CD4-positive, alpha-beta T cell treated with Interleukin-15 for 1 hour (primary cell): ENCODE measurements around the gene SEPTIN3.
A peak's percentile ranks its signal among the peaks of the same experiment; 100 is the strongest.

Source experiments
- DNase-seq: peaks from one replicate; pipeline ENCODE4 v3.0.0-alpha.2; 2020

Gene SEPTIN3

DNA sequence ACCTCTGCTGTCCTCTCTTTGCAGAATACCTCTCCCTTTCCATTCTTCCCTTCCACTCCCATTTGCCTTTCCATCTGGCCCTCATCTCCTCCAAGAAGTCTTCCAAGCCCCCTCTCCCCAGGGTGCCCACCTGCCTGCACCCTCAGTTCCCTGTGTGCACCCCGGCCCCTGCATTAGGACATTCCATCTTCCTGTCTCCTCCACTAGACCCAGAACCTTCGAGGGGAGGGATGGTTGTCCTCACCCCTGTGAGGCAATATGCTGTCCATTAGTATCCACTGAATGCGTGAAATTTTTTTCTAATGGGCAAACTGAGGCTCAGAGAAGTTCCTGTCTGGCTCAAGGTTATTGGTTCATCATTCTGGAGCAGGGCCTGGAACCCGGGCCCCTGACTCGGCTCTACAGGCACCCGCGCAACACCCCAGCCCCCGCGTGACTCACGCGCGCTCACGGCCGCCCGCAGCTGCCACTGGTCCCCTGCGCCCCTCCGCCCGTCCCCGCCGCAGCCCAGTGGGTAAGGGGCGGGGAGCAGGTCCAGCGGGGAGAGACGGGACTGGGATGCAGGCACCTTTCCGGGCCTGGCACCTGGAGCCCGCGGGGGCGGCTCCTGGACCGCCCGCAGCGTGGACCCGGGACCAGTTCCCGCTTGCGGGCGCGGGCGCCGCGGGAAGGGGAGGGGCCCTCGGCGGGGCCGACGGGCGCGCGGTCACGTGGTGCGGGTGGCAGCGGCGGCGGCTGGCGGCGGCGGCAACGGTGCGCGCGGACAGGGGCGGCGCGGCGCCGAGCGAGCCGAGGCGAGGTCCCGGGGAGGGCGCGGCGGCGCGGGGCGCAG, 7.0 kb downstream of the SEPTIN3 start:
- DNase-seq = peak; percentile 20

DNA sequence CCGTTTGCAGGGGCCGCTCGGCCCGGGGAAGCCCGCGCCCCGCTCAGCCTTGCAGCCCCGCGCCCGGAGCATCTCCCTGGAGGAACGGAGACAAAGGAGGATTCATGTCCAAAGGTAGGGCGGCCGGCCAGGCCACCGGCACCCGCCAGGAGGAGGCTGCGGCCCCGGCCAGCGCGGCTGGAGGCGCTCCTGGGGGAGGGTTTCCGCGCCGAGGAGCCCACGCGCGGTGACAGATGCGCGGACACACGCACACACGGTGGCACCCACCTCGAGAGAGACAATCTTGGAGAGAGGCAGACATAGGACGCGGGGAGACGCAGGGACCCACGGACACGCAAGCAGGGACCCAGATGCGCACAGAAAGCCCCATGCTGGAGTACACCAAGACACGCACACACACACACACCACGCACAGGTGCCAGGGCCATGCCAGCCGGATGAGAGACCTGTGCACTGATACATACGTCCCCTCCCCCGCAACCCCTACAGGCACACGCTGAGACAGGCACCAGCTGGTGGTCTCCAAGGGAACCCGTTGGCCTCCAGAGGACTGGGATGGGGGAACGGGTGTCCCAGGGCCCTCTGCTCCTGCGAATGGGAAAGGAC, 7.8 kb downstream of the SEPTIN3 start:
- no peak for DNase-seq

DNA sequence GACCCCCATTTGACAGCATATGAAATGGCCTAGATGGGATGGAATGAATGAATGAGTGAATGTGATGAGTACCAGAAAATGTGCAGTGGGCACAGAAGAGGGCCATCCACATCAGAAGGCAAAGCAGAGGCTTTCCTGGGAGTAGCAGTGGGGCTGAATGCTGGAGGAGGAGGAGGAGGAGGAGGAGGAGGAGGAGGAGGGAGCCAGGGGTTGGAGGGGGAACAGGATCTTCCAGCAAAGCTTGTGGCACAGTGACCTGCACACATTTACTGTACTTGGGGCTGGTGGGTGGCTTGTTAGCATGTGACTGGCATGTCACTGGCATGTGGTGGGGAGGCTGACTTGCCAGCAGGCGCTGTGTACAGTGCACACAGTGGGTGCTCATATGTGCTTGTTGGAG, 9.5 kb downstream of the SEPTIN3 start:
- DNase-seq = no peak

DNA sequence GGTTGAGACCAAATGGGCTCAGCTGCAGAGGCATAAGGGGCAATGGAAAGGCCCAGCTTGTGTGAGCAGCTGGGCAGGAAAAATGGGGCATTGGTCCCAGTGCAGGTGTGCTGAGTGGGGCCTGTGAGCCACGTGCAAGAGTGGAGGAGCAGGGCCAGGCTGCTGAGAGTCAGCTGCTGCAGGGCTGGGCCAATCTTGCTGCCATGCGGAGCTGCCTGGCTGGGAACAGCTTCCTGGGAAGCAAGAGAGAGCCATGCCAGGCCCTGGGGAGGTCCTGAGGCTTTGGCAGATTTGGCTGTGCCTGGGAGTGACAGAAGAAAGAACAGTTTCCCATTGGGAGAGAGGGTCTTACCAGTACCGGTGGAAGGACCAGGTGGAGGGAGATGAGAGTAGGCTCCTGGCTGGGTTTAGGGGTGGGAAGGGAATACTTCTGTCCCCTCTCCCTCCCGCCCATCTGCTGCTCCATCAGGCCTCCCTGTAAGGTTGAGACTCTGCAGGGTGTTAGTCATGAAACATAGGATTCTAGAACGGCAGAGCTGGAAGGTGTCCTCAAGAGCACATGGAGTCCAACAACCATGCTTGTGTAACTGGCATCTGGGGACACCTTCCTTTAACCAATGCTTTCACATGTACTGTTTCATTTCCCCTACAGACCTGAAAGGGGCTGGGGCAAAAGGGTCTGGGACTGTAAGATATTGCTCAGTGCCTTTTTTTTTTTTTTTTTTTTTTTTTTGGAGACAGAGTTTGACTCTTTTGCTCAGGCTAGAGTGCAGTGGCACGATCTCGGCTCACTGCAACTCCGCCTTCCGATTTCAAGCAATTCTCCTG, 10.4 kb downstream of the SEPTIN3 start:
- DNase-seq = no peak

DNA sequence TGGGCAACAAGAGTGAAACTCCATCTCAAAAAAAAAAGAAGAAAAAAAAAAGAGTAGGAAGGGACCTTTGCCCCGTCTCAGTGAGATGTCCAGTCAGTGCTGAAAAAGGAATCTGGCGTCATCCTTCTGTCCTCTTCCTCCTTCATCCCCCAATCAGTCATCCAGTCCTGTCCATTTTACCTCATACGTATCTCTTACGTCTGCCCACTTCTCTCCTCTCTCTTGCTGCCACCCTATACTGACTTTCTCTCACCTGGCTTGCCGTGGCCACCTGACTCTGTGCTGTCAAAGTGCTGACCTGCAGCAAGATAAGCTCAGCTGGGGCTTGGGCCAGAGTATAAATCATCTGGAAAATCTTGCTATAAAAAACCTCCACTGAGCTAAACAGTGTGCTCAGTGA, 13.6 kb downstream of the SEPTIN3 start:
- DNase-seq = no peak

DNA sequence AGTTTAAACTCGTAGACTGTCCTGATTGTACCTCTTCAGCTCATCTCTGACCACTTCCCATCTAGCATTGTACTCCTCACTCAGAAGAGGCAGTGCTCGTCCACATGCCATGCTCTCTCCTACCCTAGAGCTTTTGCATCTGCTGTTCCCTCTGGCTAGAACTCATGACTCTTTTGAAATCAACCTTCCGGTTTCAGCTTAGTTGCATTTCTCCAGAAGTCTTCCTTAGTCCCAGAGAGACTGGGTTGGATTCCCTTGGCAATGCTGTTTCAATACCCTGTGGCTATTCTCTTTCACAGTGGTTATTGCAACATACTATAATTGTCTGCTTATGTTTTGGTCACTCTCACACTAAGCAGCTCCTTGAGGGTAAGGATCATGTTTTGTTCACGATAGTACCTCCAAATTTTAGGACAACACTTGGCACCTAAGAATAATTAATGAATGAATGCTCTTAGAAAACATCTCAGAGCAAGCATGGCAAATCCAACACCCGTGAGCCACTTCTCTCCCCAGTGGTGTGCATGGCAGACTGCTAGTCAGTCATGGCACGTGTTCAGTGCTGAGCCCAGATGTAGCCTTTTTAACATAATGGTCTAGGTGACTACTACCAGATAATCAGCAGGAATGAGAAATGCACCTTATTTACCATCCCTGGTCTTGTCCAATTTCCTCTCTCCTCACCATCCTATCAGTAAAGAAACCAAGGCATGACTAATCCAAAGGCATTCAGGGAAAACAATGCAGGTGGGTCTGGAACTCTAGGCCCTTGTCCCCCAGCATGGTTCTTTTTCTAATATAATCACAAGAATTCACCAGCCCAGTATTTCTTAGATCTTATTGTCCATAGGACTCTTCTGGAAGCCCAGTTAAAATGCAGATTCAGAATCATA, 14.5 kb downstream of the SEPTIN3 start:
- no peak for DNase-seq

DNA sequence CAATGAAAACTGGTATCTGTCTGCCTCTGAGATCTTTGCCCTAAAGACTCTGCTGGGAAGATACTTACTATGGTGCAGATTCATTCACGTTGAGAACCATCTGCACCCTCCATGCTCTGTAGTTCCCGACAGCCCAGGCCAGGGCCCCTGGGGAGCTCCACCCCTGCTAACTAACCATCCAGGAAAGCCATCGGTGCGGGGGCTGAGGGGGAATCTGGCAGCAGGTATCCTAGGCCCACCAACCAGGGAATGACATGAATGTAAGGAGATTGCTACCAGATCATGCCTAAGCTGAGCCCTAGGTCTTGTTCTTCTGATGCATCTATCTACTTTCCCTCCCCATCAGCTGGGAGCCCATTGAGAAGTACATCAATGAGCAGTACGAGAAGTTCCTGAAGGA, 18.0 kb downstream of the SEPTIN3 start:
- no peak for DNase-seq

DNA sequence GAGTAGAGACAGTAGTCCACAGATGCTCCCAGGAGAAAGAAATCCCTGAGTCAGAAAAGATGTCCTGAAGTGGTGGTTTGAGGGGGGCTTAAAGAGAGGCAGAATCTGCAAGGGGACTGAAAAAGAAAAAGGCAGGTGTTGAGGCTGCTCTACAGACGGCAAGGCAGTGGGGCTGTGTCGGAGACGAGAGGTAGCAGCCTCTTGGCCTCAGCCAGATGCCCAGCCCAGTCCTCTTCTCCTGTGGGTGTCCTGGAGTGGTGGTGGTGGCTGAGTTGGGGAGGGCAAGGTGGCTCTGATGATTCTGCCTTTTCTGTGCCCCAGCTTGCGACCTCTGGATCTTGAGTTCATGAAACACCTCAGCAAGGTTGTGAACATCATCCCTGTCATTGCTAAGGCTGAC, 20.0 kb downstream of the SEPTIN3 start:
- DNase-seq = no peak

DNA sequence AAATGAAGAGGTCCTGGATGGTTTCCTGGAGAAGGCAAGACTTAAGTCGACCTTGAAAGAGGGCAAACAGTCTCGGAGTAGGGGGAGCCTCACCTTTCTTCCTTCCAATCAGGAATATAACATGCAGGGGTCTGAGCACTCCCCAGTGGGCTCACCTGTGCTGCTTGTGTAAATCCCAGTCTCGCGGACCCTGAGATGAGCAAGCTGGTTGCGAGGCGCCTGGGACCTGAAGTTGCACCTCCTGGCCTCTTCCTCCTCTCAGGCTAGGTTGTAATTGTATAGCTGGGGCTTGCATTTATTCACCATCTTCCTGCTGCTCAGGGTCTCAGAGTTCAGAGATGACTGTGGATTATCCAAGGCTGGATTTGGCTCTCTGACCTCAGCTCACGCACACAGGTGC, 21.9 kb downstream of the SEPTIN3 start:
- DNase-seq = no peak

DNA sequence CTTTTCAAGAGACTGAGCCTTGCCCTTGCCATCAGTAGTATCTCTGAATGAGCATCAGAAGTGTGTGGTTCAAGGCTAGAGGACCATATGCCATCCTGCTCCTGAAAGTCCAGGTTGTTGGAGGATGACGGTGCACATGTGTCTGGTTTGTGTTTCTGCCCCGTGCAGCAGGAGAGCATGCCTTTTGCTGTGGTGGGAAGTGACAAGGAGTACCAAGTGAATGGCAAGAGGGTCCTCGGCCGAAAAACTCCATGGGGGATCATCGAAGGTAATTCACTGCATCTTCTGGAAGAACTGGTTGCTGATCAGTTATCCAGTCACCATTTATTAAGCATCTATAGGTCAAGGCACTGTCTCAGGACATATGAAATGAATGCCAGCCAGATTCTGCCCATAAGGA, 23.3 kb downstream of the SEPTIN3 start:
- no peak for DNase-seq

DNA sequence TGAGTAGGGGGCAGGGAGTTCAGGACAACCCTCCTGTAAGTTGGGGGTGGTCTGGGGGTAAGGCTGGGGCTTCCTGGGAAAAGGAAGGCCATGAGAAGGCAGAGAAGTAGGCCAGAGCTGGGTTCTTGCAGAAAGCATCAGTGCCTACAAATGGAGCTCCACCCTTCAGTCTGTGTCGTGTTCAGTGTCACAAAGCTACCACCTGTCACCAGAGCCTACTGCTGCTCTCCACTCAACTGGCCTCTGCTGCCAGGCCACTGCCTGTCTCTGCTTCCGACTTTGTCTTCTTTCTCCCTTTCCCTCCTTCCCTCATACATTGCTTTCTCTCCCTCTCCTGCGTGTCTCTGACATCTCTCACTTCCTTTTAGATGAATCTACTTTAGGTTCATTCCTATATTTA, 26.0 kb downstream of the SEPTIN3 start:
- DNase-seq = no peak

DNA sequence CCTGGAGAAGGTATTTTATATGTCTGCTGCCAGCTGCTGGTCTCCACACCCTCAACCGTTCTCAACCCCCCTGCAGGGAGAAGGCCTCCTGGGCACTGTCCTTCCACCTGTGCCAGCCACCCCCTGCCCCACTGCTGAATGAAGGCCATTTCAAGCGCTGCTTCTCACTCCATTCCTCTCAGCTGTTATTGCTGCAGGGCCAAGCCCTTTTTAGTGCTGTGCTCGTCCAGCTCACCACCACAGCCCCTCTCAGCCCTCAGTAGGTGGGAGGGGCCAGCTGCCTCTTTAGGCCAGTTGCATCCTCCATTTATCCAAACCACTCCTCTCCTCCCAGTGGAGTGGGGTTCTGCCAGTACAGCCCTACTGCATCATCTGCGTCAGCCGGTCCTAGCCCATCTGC, 27.6 kb downstream of the SEPTIN3 start:
- DNase-seq = no peak

DNA sequence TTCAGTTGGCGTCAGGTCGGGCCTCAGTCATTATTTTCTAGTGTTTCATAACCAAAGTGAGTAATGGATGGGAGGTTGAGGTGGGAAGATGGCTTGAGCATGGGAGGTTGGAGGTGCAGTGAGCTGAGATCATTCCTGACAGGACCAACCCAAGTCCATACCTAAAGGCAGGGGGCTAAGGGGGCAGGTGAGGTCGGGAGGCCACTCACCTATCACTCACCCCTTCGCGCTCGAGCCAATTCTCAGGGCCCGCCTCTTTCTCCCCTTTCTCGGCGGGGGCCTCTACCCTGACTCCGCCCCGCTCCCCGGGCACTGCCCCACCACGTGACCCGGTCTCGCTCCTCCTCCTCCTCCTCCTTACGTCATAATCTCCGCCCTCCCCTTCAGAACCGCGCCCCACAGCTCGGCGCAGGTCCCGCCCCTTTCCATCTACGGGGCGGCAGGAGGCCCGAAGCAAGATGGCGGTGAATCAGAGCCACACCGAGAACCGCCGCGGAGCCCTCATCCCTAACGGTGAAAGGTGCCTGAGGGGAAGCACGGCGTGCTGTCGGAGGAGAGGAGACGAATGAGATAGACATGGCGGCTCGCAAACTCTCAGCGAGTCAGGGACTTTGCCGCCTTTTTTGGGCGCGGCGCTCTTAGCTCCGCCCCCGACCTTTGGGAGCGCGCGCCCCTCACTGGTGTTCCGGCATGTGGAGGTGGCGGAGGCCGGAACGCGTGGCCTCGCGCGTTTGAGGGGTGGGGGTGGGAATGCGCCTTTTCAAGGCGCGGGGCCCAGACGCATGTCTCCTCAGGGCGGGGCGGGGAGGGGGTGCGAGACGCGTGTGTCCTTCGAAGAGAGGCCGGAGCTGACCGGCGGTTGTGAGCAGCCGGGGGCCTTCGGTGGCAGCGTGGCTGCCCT, 29.4 kb downstream of the SEPTIN3 start, which contains the start of gene WBP2NL:
WBP2NL (plus strand) TSS at position 428 of the 901 bp plus-strand sequence; CDS start at position 459, 31 bp downstream.
- peak; percentile 94 for DNase-seq

DNA sequence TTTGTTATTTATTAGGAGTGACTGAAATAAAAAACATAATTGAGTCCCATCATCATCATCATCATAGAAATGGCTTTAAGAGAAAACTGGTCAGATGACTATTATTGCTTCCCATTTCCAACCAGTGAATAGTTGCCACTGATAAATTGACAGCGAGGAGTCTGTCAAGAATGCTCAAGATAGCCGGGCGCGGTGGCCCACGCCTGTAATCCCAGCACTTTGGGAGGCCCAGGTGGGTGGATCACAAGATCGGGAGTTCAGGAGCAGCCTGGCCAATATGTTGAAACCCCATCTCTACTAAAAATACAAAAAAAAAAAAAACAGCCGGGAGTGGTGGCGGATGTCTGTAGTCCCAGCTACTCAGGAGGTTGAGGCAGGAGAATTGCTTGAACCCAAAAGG, 31.2 kb downstream of the SEPTIN3 start:
- no peak for DNase-seq

DNA sequence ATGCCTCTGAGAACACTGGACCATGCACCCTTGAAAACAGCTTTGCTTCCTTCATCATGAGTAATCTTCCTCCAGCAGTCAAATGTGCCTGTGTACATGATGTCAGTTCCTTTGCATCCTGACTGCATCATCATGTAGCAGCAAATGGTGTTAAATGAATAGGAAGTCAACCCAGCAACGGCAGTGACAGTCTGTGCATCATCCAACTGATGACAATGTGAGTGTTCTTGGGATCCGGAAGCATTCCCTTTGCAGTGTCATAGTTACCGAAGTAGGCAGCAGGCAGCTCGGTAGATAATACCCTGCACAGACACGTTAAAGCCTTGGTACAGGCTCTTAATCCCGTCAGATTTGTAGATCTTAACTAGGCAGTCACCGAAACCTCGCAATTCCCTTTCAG, 31.9 kb downstream of the SEPTIN3 start:
- DNase-seq = no peak

DNA sequence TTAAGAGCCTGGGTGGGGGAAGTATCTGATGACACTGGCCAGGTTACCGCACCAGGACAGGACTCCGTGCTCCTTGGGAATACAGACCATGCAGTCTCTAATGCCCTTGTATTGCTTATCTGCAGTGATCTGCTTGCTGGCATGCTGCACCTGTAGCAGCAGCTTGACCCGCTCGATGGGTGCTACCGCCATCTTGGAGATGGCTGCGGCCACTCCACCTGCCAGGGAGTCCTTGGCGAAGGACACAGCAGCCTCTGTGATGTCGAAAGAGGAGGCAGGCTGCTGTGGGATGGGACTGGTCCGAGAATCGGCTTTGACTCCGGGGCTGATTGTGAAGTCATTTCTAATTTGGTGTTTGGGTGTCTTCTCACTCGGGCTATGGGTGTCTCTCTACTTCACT, 32.5 kb downstream of the SEPTIN3 start:
- DNase-seq = no peak

DNA sequence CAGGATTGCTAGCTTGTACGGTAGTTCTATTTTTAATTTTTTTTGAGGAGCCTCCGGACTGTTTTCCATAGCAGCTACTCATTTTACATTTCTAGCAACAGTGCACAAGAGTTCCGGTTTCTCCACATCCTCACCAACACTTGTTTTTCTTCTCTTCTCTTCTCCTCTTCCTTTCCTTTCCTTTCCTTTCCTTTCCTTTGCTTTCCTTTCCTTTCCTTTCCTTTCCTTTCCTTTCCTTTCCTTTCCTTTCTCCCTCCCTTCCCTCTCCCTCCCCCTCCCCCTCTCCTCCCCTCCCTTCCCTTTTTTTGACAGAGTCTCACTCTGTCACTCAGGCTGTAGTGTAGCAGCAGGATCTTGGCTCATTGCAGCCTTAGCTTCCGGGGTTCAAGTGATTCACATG, 38.7 kb downstream of the SEPTIN3 start:
- no peak for DNase-seq

DNA sequence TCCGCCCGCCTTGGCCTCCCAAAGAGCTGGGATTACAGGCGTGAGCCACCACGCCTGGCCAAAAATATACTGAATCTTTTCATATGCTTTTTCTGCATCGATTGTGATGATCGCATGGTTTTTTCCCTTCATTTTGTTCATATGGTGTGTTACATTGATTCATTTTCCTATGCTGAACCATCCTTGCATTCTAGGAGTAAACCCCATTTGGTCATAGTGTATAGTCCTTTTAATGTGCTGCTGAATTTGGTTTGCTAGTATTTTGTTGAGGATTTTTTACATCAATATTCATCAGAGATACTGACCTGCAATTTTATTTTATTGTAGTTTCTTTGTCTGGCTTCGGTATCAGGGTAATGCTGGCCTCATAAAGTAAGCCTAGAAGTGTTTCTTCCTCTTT, 41.5 kb downstream of the SEPTIN3 start:
- DNase-seq = no peak

DNA sequence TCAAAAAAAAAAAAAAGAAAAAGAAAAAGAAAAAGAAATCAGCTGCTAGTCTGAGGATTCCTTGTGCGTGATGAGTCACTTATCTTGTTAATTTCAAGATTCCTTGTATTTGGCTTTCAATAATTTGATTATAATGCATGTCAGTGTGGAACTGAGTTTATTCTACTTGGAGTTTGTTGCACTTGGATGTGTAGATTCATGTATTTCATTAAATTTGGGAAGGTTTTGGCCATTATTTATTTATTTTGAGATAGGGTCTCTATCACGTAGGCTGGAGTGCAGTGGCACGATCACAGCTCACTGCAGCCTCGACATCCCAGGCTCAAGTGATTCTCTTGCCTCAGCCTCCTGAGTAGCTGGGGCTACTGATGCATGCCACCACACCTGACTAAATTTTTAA, 44.1 kb downstream of the SEPTIN3 start:
- no peak for DNase-seq

DNA sequence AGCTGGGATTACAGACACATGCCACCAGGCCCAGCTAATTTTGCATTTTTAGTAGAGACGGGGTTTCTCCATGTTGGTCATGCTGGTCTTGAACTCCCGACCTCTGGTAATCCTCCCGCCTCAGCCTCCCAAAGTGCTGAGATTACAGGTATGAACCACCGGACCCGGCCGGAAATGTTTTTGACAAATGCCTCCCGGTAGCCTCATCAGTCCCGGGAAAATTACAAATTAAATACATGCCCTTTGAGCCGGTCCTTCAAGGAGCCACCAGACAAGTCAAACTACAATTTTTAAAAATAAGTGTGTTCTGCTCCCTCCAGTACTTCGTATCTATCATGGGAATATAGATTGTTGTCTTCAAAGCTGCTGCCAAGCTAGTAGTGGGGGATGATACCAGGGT, 46.9 kb downstream of the SEPTIN3 start:
- no peak for DNase-seq

DNA sequence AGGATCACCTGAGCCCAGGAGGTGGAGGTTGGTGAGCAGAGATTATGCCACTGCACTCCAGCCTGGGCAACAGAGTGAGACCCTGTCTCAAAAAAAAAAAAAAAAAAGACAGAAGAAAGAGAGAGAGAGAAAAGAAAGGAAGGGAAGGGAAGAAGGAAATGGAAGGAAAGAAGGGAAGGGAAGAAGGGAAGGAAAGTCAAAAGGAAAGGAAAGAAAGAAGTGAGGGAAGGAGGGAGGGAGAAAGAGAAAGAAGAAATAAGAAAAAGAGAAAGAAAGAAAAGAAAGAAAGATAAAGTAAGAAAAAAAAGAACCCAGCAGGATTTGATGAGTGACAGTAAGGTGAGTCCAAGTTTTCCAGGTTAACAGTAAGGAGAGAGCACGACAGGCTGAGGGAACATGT, 49.0 kb downstream of the SEPTIN3 start:
- DNase-seq = no peak
